ENCODE data around the gene OR1S1. TPM values are rescaled to one million over a fixed set of nuclear protein-coding genes. Genes with fewer than 3 reads are reported as not detected.

The OR1S1 gene
- total and polyA plus RNA-seq, 2 donors from 2014 or later: not detected

Other genes starting within 250 kb of the OR1S1 start
- gene OR9Q1, start 188.8 kb upstream of the OR1S1 start, total RNA-seq: not detected
- not detected for gene OR9Q1, start 188.8 kb upstream of the OR1S1 start, polyA plus RNA-seq (ENCODE audit: insufficient read depth, low read depth, low replicate concordance)
- not detected for gene OR6Q1, start 181.8 kb upstream of the OR1S1 start, total RNA-seq
- gene OR6Q1, start 181.8 kb upstream of the OR1S1 start, polyA plus RNA-seq (ENCODE audit: insufficient read depth, low read depth, low replicate concordance): not detected
- gene OR9I1, start 87.2 kb upstream of the OR1S1 start, total RNA-seq: not detected
- gene OR9I1, start 87.2 kb upstream of the OR1S1 start, polyA plus RNA-seq (ENCODE audit: insufficient read depth, low read depth, low replicate concordance): not detected
- not detected for gene OR9Q2, start 23.6 kb upstream of the OR1S1 start, total RNA-seq
- gene OR9Q2, start 23.6 kb upstream of the OR1S1 start, polyA plus RNA-seq (ENCODE audit: insufficient read depth, low read depth, low replicate concordance): not detected
- not detected for gene OR1S2, start 8.6 kb upstream of the OR1S1 start, total RNA-seq
- gene OR1S2, start 8.6 kb upstream of the OR1S1 start, polyA plus RNA-seq (ENCODE audit: insufficient read depth, low read depth, low replicate concordance): not detected
- gene OR10Q1, start 16.2 kb downstream of the OR1S1 start, total RNA-seq: not detected
- not detected for gene OR10Q1, start 16.2 kb downstream of the OR1S1 start, polyA plus RNA-seq (ENCODE audit: insufficient read depth, low read depth, low replicate concordance)
- gene OR10W1, start 55.5 kb downstream of the OR1S1 start, total RNA-seq: not detected
- gene OR10W1, start 55.5 kb downstream of the OR1S1 start, polyA plus RNA-seq (ENCODE audit: insufficient read depth, low read depth, low replicate concordance): not detected
- not detected for gene OR5B17, start 146.3 kb downstream of the OR1S1 start, total RNA-seq
- gene OR5B17, start 146.3 kb downstream of the OR1S1 start, polyA plus RNA-seq (ENCODE audit: insufficient read depth, low read depth, low replicate concordance): not detected
- not detected for gene OR5B3, start 194.2 kb downstream of the OR1S1 start, total RNA-seq
- gene OR5B3, start 194.2 kb downstream of the OR1S1 start, polyA plus RNA-seq (ENCODE audit: insufficient read depth, low read depth, low replicate concordance): not detected
- not detected for gene OR5B2, start 215.4 kb downstream of the OR1S1 start, total RNA-seq
- gene OR5B2, start 215.4 kb downstream of the OR1S1 start, polyA plus RNA-seq (ENCODE audit: insufficient read depth, low read depth, low replicate concordance): not detected
- gene OR5B12, start 229.5 kb downstream of the OR1S1 start, total RNA-seq: not detected
- not detected for gene OR5B12, start 229.5 kb downstream of the OR1S1 start, polyA plus RNA-seq (ENCODE audit: insufficient read depth, low read depth, low replicate concordance)

All from kidney (tissue), 2 donors.